Dermis microvascular lymphatic vessel endothelial cell (primary cell): ENCODE results near the gene ASTN2. TPM values are rescaled to one million over a fixed set of nuclear protein-coding genes. Genes with fewer than 3 reads are reported as not detected.

Experiments used
- DNase-seq, 2 donors: peaks; one replicate each; pipeline versions ENCODE4 v3.0.0 to v3.0.0-alpha.2; 2010; ENCODE audit warnings: low read depth in 2 of 2
- total RNA-seq: library from RNA; depleted of rRNA; stranded (reverse); fragments of >200 nt; gene quantifications from 2 replicates; pipeline ENCODE4 v1.2.1, GENCODE V29; 2014

The ASTN2 gene
- total RNA-seq, 1 donor from 2014 or later, result 3.0 TPM

DNA sequence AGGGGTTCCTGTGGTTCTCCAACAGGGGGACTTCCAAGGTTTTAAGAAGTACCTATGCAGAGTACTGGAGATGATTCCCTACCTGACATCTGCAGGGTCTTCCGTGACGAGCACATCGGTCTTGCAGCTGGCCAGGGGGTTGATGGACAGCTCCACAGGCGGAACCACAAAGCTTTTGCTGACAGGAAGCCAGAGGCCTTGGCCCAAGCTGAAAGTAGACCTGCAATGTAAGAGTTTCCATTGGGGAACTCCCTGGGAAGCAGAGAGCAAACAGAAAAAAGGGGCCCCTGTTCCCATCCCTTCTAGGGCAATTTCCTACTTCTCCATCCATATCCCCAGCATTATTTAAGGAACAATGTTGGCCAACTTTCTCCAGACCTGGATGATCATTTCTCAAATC lies 439.7 kb downstream of the ASTN2 start:
- DNase-seq, result no peak

- DNase-seq, result no peak
These were observed 448.7 kb downstream of the ASTN2 start for GRCh38 chr9:116966199-116966598.

DNA sequence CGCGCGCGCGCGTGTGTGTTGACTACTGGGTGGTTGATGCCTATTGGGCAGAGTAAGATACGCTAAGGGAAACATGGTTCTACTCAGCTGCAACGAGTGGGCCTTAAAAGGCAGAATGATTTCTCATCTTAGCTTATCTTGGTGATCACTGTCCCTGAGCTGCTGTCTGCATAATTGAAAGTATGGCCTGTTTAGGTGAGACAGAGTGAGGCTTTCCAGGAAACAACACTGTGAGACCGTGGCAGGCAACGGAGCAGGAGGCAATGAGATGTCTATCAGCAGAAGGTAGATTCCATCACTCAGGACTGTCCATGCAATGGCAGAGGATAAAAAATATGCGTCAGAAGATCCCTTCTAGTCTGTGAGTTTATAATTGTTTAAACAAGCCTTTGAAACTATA lies 450.6 kb downstream of the ASTN2 start:
- no peak for DNase-seq

DNA sequence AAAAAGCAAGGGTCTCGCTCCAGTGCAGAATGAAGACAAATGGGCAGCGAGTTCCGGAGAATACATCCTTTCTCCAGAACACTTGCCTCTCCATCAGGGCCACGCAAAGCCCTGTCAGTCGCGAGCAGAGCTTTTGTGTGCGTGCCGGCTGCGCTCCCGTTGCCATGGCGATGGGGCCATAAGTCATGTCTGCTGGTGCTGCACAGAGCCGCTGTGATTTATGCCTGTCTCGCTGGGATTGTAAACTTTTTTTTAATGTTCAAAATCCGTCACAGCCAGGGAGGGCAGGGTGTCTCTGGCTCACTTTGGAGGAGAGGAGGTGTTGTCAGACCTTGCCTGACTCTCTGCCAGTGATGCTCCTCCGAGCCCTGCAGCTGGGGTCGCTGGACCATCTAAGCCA lies 455.0 kb downstream of the ASTN2 start:
- no peak for DNase-seq

GRCh38 chr9:116958881-116959280 lies 456.0 kb downstream of the ASTN2 start:
- DNase-seq, result no peak

GRCh38 chr9:116954731-116955130 lies 460.1 kb downstream of the ASTN2 start:
- no peak for DNase-seq

GRCh38 chr9:116953271-116953670 lies 461.6 kb downstream of the ASTN2 start:
- no peak for DNase-seq

GRCh38 chr9:116952436-116952810 lies 462.4 kb downstream of the ASTN2 start:
- no peak for DNase-seq

- no peak for DNase-seq
These were observed 463.0 kb downstream of the ASTN2 start for GRCh38 chr9:116951588-116952435.

DNA sequence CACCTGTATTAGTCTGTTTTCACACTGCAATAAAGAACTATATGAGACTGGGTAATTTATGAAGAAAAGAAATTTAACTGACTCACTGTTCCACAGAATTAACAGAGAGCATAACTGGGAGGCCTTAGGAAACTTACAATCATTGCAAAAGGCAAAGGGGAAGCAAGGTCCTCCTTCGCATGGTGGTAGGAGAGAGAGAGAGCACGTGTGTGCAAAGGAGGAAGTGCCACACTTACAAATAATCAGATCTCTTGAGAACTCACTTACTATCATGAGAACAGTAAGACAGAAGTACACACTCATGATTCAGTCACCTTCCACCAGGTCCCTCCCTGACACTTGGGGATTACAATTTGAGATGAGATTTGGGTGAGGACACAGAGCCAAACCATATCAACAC lies 469.0 kb downstream of the ASTN2 start:
- no peak for DNase-seq

DNA sequence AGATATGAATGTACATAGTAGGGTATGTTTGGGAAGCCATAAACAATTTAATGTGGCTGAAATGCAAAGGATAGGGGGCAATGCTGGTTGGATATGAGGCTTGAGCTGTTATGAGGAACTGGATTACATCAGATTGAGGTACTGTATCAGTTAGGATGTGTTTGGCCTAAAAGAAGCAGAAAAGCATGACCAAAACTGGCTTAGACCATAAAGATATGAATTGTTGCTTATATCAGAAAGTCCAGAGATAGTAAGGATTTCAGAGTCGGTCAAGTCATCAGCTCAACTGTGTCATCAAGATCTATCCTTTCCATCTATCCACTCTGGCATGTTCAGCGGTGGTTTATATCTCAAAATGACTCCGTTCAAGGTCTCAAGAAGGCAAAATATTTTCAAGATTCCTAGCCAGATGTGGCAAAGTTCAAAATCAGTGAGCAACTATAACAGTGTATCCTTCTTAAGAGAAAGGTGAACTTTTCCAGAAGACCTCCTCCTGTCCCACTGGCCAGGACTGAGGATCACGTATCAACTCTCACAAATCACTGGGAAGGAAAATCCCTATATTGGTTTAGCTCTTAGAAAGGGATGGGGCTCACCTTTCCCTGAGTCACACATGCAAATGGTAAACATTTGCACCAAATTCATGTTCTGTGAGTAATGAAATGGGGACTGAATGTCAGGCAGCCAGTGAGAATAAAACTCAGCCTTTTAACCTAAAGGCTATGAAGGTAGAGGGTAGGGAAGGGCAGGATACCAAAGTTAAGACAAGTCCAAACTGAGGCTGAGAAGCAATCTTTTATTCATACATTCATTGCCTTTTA lies 469.9 kb downstream of the ASTN2 start:
- DNase-seq, result no peak

GRCh38 chr9:116943970-116944369 lies 470.9 kb downstream of the ASTN2 start:
- no peak for DNase-seq

GRCh38 chr9:116942593-116943061 lies 472.2 kb downstream of the ASTN2 start:
- DNase-seq, result no peak

GRCh38 chr9:116941266-116941665 lies 473.6 kb downstream of the ASTN2 start:
- DNase-seq, result no peak

DNA sequence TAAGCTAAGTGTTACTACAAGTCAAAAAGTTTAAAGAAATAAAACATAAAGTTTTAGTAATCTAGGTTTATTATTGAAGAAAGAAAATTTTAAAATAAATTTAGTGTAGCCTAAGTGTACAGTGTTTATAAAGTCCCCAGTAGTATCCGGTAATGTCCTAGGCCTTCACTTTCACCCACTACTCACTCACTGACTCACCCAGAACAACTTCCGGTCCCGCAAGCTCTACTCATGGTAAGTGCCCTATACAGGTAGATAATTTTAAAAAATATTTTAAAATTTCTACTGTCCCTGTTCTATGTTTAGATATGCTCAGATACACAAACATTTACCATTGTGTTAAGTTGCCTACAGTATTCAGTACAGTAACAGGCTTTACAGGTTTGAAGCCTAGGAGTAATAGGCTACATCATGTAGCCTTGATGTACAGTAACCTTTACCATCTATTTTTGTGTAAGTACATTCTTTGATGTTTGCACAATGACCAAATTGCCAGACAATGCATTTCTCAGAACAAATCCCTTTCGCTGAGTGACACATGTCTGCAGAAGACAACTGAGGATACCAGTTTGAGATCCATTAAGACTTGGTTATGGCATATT lies 474.1 kb downstream of the ASTN2 start:
- no peak for DNase-seq

GRCh38 chr9:116939614-116940013 lies 475.2 kb downstream of the ASTN2 start:
- DNase-seq, result no peak

- DNase-seq, result no peak
These were observed 475.7 kb downstream of the ASTN2 start for GRCh38 chr9:116939161-116939560.

GRCh38 chr9:116937361-116937760 lies 477.5 kb downstream of the ASTN2 start:
- DNase-seq, result no peak

DNA sequence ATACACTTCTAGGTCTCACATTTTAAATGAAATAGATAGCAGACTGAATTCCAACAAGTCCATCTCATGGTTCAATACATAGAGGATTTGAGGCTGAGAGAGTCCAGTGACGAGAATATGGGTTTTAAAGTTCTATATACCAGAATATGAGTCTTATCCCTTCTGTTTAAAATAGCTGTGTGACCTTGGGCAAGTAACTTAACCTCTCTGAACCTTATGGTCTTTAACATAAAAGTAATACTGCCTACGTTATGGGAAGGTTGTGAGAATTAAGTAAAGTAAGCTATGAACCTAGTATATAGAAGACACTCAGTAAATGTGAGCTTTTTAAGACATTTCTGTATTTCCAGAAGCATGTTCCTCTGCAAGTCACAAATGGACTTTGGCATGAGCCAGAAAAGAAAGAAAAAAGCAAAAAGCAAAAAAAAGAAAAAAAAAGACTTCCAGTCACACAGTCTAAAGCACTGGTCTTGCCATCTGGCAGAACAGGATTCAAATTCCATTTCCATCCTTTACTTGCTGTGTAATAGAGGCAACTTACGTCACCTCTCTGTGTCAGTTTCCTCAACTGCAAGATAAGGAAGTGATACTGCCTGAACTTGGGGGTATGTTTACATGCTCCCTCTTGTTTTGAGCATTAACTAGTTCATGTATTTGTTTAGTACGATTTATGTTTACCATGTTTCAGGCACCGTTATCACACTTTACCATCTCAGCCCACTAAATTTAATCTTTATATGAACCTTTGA lies 479.5 kb downstream of the ASTN2 start:
- no peak for DNase-seq

- DNase-seq, result no peak
These were observed 480.7 kb downstream of the ASTN2 start for GRCh38 chr9:116934131-116934530.

DNA sequence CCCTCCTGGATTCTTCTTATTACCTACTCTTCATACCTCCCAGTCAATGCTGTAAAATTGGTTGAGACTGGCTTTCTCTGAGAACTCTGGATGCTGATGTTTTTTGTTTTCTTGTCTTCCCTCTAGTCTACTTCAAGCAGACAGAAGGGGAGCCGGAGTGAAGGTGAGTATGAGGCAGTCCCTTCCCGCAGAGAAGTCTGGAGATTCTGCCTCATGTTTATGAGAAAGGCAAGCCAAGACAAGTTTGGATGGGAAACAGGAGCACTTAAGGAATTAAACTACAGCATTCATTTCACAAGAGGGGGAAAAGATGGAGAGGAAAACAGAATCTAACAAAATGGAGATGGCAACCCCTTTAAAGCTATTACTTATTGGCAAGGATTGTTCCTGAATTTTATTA lies 481.6 kb downstream of the ASTN2 start:
- DNase-seq, result no peak

- DNase-seq, result no peak
These were observed 485.2 kb downstream of the ASTN2 start for GRCh38 chr9:116929621-116930020.
